Stimulated activated CD8-positive, alpha-beta memory T cell treated with anti-CD3 and anti-CD28 coated beads, Interleukin-7, amount 100 ng/mL, for 24 hours (primary cell): Measurements from ENCODE around the gene NEK6.

Experiments
- DNase-seq: peaks from one replicate; pipeline ENCODE4 v3.0.0-alpha.2; 2020; ENCODE audit warnings: low read depth

The NEK6 gene

GRCh38 chr9:124342776-124343485 lies 85.2 kb downstream of the NEK6 start:
- no peak for DNase-seq

GRCh38 chr9:124343533-124344290 lies 86.0 kb downstream of the NEK6 start:
- no peak for DNase-seq

GRCh38 chr9:124344291-124345050 lies 86.7 kb downstream of the NEK6 start:
- DNase-seq = no peak

- DNase-seq = no peak
Measured at GRCh38 chr9:124345063-124345462, 87.3 kb downstream of the NEK6 start.

- DNase-seq = no peak
Measured at GRCh38 chr9:124345751-124346281, 88.1 kb downstream of the NEK6 start.

GRCh38 chr9:124346347-124347163 lies 88.8 kb downstream of the NEK6 start:
- DNase-seq = no peak

GRCh38 chr9:124347206-124347967 lies 89.6 kb downstream of the NEK6 start:
- DNase-seq = no peak

- no peak for DNase-seq
Measured at GRCh38 chr9:124347968-124348358, 90.2 kb downstream of the NEK6 start.

GRCh38 chr9:124348363-124348762 lies 90.6 kb downstream of the NEK6 start:
- no peak for DNase-seq

GRCh38 chr9:124348831-124349230 lies 91.1 kb downstream of the NEK6 start:
- no peak for DNase-seq

- no peak for DNase-seq
Measured at GRCh38 chr9:124349267-124349666, 91.5 kb downstream of the NEK6 start.

- DNase-seq = no peak
Measured at GRCh38 chr9:124349675-124350493, 92.1 kb downstream of the NEK6 start.

- no peak for DNase-seq
Measured at GRCh38 chr9:124350494-124351263, 92.9 kb downstream of the NEK6 start.

- DNase-seq = no peak
Measured at GRCh38 chr9:124351672-124352468, 94.1 kb downstream of the NEK6 start.

- no peak for DNase-seq
Measured at GRCh38 chr9:124352616-124353015, 94.9 kb downstream of the NEK6 start.

- DNase-seq = no peak
Measured at GRCh38 chr9:124353166-124353768, 95.5 kb downstream of the NEK6 start.

- DNase-seq = no peak
Measured at GRCh38 chr9:124353811-124354274, 96.1 kb downstream of the NEK6 start.
